ENCODE data around the gene SOAT2. TPM values are rescaled to one million over a fixed set of nuclear protein-coding genes. Genes with fewer than 3 reads are reported as not detected.

The SOAT2 gene
- total and polyA plus RNA-seq, 4 donors, result 0.48 to 9.4 (median 1.3) TPM

- no peak overlapping the region for H3K9ac ChIP-seq (ENCODE audit: low read depth in 1 of 2, low read length in 2 of 2)
- no peaks in the 10 kb centered on the region for H3K36me3 ChIP-seq (ENCODE audit: control insufficient read depth in 4 of 4, insufficient read depth in 3 of 4, low read depth in 1 of 4, low read length in 3 of 4)
- no peaks in the 10 kb centered on the region for H3K27me3 ChIP-seq (ENCODE audit: control insufficient read depth in 4 of 4, insufficient read depth in 4 of 4, low read length in 3 of 4)
- no peak overlapping the region for H3K4me3 ChIP-seq (ENCODE audit: low read depth in 1 of 3, low read length in 3 of 3)
- WGBS, result 88% methylated on average over 12 of the region's 12 CpGs
- no peak for TF ChIP-seq GABPA (IDR thresholded peaks at IDR 0.05 in 1 of 2, conservative IDR thresholded peaks at IDR 0.05 in 1 of 2)
- TF ChIP-seq RAD21 (IDR thresholded peaks at IDR 0.05), result no peak
- TF ChIP-seq, protein P1, sequence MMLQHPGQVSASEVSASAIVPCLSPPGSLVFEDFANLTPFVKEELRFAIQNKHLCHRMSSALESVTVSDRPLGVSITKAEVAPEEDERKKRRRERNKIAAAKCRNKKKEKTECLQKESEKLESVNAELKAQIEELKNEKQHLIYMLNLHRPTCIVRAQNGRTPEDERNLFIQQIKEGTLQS (IDR thresholded peaks at IDR 0.05), result no peak
- no peak for TF ChIP-seq TAF1 (conservative IDR thresholded peaks at IDR 0.05)
- no peak for TF ChIP-seq SP1 (IDR thresholded peaks at IDR 0.05)
- no peak for TF ChIP-seq EGR1 (IDR thresholded peaks at IDR 0.05; ENCODE audit: low read depth in 2 of 2)
- no peak for TF ChIP-seq CTCF (IDR thresholded peaks at IDR 0.05; ENCODE audit: low read depth, low read length, missing input control)
- TF ChIP-seq HNF4G (IDR thresholded peaks at IDR 0.05), result no peak
- TF ChIP-seq REST (IDR thresholded peaks at IDR 0.05), result no peak
- TF ChIP-seq RXRA (IDR thresholded peaks at IDR 0.05), result no peak
- TF ChIP-seq HNF4A (conservative IDR thresholded peaks at IDR 0.05), result no peak
- TF ChIP-seq FOXA1 (IDR thresholded peaks at IDR 0.05), result no peak
- TF ChIP-seq MAX (IDR thresholded peaks at IDR 0.05), result no peak
- TF ChIP-seq YY1 (IDR thresholded peaks at IDR 0.05), result no peak
- no peak for TF ChIP-seq NR2F2 (IDR thresholded peaks at IDR 0.05)
- TF ChIP-seq, protein P2, sequence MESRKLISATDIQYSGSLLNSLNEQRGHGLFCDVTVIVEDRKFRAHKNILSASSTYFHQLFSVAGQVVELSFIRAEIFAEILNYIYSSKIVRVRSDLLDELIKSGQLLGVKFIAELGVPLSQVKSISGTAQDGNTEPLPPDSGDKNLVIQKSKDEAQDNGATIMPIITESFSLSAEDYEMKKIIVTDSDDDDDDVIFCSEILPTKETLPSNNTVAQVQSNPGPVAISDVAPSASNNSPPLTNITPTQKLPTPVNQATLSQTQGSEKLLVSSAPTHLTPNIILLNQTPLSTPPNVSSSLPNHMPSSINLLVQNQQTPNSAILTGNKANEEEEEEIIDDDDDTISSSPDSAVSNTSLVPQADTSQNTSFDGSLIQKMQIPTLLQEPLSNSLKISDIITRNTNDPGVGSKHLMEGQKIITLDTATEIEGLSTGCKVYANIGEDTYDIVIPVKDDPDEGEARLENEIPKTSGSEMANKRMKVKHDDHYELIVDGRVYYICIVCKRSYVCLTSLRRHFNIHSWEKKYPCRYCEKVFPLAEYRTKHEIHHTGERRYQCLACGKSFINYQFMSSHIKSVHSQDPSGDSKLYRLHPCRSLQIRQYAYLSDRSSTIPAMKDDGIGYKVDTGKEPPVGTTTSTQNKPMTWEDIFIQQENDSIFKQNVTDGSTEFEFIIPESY (IDR thresholded peaks at IDR 0.05), result no peak
- TF ChIP-seq FOXA2 (IDR thresholded peaks at IDR 0.05), result no peak
- no peak for TF ChIP-seq JUND (IDR thresholded peaks at IDR 0.05)
- H3K4me1 ChIP-seq (ENCODE audit: control insufficient read depth in 4 of 4, insufficient read depth in 4 of 4, low read length in 3 of 4), result no peaks in the 10 kb centered on the region
- no peaks in the 10 kb centered on the region for H3K9me3 ChIP-seq (ENCODE audit: control insufficient read depth in 4 of 4, low read length in 3 of 4)
- H3K27ac ChIP-seq (ENCODE audit: low read depth in 1 of 2, low read length in 2 of 2), result no peak overlapping the region
- no peak for DNase-seq (ENCODE audit: low spot score)
Measured at GRCh38 chr12:53120685-53121525, 17.6 kb downstream of the SOAT2 start.
